ENCODE measurements around the gene CCDC187.

Gene CCDC187

DNA sequence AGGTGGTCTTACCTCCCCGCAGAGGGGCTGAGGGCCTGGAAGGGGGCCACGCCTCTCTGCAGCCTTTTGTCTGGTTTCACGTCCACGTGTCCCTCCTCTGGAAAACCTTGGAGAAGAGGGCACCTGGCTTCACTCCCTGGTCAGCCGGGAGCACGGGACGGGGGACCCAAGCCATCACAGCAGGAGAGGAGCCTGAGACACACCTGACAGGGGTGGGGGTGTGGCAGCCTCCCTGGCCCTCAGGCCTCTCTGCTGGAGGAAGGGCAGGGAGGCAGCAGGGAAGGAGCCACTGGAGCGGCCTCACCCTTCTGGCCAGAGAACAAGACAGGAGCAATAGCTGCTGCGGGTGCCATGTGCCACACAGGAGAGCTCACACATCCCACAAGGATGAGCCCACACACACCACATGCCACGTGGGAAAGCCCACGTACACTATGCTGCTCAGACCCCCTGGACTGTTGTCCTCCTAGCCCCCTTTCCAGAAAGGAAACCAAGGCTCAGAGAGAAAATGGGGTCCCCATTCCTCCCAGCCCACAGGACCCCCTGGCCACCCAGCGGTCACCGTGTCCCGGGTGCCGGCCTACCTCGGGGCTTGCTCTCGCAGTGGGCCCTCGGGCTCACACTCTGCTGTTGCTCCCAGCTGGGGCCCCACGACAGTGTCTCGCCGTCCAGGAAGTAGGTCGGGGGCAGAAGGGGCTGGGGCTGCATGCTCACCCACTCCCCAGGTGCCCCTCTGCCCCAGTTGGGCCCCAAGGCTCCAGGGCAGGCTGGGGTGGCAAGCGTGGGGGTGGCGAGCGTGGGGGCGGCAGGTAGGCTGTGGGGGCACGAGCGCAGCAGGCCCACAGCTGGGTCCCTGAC is 18.2 kb downstream of the CCDC187 start:
- TF ChIP-seq GATA3 (IDR thresholded peaks at IDR 0.05; ENCODE audit: low read depth, low read length) (no peak), GATA2 (IDR thresholded peaks at IDR 0.05; ENCODE audit: low read depth, low read length) (no peak)

DNA sequence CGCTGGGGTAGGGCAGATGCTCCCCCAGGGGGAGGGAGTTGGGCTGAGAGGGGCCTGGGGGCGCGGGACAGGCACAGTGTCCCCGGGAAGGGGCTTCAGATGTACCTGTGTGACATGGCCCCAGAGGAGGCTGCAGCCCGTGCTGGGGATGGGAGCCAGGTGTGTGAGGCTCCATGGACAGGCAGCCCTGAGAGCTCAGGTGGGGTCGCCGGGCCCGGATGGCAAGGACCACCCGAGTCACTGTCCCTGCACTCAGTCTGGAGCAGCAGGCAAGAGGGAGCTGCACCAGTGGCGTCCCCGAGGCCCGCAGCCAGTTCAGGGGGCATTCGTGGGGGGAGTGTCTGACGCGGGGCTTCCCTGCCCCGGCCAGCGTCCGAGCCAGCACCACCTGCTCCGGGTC is 18.9 kb downstream of the CCDC187 start:
- TF ChIP-seq GATA2 (IDR thresholded peaks at IDR 0.05; ENCODE audit: low read depth, low read length) = no peak
- TF ChIP-seq GATA3 (IDR thresholded peaks at IDR 0.05; ENCODE audit: low read depth, low read length) = no peak

DNA sequence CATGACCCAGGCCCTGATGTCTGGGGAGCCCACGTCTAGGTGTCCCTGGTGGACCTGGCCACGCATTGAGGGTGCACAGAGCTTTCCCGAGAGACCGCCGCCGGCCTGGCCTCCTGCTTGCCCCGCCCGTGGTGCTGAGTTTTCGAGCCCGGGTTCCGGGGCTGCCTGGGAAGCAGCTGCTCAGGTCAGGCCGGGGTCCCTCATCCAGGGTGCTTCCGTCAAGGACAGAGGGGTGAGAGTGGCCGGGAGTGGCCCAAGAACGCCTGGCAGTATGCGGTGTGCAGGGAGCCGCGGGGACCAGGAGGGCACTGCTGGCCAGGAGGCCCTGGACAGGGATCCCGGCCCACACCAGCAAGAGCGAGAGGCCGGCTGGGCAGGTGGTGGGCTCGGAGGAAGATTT is 19.6 kb downstream of the CCDC187 start:
- TF ChIP-seq GATA3 (IDR thresholded peaks at IDR 0.05; ENCODE audit: low read depth, low read length) = no peak
- no peak for TF ChIP-seq GATA2 (IDR thresholded peaks at IDR 0.05; ENCODE audit: low read depth, low read length)

DNA sequence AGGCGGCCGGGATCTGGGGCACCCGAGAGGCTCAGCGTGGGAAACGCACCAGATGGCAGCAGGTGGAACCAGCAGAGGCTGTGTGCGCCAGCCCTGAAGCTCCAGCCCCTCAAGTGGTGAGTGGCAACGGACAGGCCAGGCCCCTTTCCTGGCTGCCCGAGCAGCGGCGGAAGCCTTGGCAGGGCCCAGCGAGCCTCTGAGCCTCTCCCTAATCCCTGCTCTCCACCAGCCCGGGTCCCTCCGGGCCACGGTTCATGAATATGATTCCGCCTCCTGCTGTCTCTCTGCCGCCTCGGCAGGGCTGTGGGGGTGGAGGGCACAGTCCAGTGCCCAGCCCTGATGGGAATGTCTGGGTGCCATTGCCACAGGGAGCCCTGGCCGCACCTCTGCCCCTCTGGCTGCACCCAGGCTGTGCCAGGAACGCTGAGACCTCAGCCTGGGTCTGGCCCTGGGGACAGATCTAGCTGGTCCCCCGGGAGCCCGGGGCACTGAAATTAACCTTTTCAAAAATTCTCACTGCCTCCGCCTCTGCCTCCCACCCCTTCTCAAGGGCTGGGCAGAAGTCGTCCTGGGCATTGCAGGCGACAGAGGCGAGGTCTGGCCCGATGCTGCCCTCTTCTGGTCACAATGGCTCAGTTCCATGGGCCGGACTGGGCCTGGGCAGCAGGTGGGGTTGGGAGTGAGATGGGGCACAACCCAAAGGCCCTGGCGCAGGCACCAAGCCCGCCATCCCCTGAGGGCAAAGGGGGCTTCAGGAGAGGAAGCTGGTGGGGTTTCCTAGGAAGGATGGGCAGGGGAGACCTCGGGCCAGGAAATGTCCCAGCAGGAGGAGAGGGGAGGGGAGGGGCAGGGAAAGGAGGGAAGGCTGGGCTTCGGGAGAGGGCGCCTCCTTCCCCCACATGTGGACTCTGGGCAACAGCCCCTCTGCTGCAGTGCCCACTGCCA is 20.3 kb downstream of the CCDC187 start:
- TF ChIP-seq GATA3 (IDR thresholded peaks at IDR 0.05; ENCODE audit: low read depth, low read length) (no peak), GATA2 (IDR thresholded peaks at IDR 0.05; ENCODE audit: low read depth, low read length) (no peak)

DNA sequence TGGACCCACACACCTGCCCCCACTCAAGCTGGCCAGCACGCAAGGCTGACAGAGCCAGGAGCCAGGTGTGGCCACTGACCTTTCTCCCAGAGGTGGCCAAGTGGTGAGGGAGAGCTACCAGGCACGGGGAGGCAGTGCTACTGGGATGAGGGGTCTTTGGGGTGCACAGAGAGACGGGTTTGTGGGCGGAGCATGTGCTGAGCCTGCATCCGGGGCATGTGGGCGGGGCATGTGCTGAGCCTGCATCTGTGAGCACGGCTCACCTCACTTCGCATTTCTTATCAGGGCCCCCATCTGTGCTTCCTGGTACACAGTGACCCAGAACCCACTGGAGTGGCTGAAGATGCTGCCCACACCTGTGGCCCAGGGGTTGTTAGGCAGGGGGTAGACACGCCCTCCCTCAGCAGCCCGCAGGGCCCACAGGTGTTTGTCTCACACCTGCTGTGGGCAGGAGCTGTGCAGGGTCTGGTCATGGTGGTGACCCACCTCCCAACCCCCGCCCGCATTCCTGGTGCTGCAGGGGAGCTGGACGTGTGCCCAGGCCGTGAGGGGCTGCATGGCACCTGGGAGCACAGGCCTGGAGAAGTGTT is 21.5 kb downstream of the CCDC187 start:
- TF ChIP-seq GATA2 (IDR thresholded peaks at IDR 0.05; ENCODE audit: low read depth, low read length) (peak; percentile 66), GATA3 (IDR thresholded peaks at IDR 0.05; ENCODE audit: low read depth, low read length) (no peak)

DNA sequence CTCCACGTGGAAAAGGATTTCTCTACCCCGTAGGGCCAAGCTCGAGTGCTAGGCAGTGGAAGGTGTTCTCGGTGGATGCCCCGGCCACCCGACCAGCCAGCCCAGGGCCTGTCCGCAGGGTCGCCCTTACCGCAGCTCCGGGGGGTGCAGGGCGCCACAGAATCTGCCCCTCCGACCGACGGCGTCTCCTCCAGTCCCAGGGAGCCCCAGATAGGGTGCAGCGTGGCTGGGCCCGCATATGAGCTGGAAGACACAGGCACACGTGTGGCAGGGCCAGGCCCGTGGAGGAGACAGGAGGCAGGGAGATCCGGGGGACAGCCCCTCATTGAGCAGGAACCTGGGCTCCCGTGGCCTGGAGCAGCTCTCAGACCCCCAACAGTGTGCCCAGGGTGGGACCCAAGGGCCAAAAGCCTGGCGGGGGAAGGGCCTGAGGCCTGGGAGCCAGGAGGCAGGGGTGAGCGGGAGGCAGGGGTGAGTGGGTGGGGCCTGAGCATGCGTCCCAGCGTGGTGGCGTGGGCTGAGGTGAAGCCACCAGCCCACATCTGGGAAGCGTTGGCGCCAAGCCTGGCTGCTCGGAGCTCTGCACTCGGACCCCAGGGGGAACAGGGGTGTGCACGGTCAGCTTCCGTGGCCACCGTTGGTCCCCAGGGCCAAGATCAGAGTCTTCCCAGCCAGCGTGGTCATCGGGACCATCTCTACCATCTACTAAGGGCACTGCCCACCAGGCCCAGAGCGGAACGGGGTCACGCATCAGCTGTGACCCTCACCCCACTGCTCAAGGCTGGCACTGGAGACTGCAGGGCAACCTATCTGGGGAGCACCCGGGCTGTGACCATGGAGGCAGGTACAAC is 22.2 kb downstream of the CCDC187 start:
- TF ChIP-seq GATA2 (IDR thresholded peaks at IDR 0.05; ENCODE audit: low read depth, low read length) = no peak
- TF ChIP-seq GATA3 (IDR thresholded peaks at IDR 0.05; ENCODE audit: low read depth, low read length) = no peak

DNA sequence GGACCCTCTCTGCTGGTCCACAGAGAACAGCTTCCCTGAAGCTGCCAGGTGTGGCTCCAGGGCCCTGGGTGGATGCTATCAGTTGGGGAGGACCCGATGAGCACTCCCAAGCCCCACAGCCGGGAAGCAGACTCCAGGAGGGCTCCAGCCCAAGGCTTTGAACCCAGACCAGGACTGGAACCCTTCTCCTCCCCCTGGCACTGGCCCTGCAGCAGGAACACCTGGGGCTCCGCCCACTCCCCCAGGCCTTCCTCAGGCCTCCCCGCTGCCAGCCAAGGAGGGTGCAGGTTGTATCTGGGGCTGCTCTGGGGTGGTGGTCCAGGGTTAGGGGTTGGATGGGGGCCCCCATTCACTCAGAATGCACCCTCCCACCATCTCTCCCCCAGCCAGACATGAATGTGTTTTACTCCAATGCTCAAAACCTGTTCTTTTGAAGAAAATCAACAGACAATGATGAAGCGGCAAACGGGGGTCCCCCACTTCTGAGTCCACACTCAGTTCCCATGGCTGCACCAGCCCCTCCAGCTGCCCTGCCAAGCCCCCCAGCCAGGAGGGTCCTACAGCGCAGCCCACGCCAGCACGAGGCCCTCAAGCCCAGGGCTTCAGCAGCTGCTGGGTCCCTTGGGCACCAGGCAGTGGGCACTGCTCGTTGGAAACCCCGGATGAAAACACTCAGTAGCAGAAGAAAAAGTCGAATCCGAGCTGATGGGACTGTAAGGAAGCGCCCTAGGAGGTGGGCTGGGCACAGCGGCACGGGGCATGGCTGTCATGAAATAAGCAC is 23.2 kb downstream of the CCDC187 start:
- TF ChIP-seq GATA3 (IDR thresholded peaks at IDR 0.05; ENCODE audit: low read depth, low read length) (no peak), GATA2 (IDR thresholded peaks at IDR 0.05; ENCODE audit: low read depth, low read length) (no peak)

DNA sequence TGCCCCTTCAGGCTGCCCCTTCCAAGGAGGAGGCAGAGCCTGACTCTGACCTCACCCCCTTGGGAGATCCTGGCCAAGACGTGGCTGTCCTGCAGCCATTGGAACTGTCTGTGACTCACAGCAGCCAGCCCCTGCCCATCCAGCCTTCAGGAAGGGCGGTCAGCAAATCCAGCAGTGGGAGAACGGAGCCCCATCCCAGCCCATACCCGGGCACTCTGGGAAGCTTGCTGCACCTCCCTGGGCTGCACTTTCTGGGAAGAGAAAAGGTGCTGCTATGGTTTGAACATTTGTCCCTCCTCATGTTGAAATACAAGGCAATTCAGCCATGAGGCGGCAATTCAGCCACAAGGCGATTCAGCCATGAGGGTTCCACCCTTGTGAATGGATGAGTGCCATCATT is 24.4 kb downstream of the CCDC187 start:
- TF ChIP-seq GATA3 (IDR thresholded peaks at IDR 0.05; ENCODE audit: low read depth, low read length) = no peak
- TF ChIP-seq GATA2 (IDR thresholded peaks at IDR 0.05; ENCODE audit: low read depth, low read length) = no peak

DNA sequence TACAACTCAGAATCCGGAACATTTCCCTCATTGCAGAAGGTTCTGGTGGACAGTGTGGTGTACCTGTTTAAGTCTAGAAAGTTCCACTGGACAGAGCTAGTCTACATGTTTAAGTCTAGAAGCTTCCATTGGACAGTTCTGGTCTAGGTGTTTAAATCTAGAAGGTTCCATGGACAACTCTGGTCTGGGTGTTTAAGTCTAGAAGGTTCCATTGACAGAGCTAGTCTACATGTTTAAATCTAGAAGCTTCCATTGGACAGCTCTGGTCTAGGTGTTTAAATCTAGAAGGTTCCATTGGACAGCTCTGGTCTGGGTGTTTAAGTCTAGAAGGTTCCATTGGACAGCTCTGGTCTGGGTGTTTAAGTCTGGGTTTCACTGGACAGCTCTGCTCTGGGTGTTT is 25.0 kb downstream of the CCDC187 start:
- no peak for TF ChIP-seq GATA2 (IDR thresholded peaks at IDR 0.05; ENCODE audit: low read depth, low read length)
- no peak for TF ChIP-seq GATA3 (IDR thresholded peaks at IDR 0.05; ENCODE audit: low read depth, low read length)

DNA sequence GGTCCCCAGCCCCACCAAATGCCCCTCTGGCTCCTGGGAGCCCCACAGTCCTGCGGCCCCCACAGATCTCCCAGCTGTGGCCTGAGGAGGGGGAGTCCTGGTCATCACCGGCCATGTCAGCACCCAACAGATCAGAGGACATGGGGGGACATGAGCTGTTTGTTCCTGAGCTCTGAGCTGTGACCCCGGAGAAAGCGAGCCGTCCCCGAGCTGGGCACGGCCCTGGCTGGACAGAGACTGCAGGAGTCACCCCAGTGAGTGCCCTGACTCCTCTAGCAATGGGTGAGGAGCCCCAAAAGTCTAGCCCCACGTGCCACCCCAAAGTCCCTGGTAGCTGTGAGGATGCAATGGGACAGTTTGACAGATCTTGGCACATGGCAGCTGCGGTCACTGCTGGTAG is 25.7 kb downstream of the CCDC187 start:
- no peak for TF ChIP-seq GATA3 (IDR thresholded peaks at IDR 0.05; ENCODE audit: low read depth, low read length)
- no peak for TF ChIP-seq GATA2 (IDR thresholded peaks at IDR 0.05; ENCODE audit: low read depth, low read length)

DNA sequence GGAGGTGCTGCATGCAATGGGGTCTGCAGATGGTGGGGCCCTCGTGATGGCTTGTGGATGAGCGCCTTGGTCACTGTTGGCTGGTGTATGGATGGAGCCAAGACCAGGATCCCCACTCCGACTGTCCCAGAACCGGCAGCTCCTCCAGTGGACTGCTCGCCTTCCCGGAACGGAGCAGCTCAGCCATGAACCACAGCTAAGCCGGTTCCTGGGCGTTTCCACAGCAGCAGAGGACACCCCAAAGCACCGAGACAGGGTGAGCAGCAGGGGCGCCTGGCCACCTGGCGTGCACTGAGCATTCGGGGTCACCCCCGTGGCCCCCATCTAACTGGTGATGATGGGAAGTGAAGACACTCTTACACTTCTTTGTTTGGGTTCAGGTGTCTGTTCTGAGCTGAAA is 26.1 kb downstream of the CCDC187 start:
- no peak for TF ChIP-seq GATA2 (IDR thresholded peaks at IDR 0.05; ENCODE audit: low read depth, low read length)
- TF ChIP-seq GATA3 (IDR thresholded peaks at IDR 0.05; ENCODE audit: low read depth, low read length) = no peak

DNA sequence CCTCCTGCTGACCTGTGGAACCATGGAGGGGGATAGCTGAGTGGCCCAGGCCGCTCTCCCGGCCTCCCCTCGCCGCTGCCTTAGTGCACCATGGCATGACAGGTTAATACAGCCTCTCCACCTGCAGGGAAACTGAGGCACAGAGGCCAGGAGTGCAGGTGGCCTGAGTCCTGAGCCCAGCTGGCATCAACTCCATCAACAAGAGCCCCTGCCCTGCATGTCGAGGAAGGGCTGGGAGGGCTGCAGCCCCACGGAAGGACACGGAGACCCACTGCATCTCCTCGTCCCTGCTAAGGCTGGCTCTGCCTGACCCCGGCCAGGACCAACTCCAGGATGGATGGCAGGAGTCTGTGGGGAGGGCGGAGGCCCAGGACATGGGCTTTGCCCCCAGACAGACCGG is 27.2 kb downstream of the CCDC187 start:
- TF ChIP-seq GATA3 (IDR thresholded peaks at IDR 0.05; ENCODE audit: low read depth, low read length) (no peak), GATA2 (IDR thresholded peaks at IDR 0.05; ENCODE audit: low read depth, low read length) (no peak)
